Heart right ventricle (tissue), 16 donors: ENCODE measurements around the gene TMEM72. TPM values are rescaled to one million over a fixed set of nuclear protein-coding genes. Genes with fewer than 3 reads are reported as not detected.
A peak's percentile ranks its signal among the peaks of the same experiment; 100 is the strongest.

Experiments used
- ATAC-seq, 8 donors: fragments of 200-7000 bp; cut with Tn5 transposase; one replicate each; pipeline ENCODE4 v1.9.1; 2020; ENCODE audit warnings: mild to moderate bottlenecking in 8 of 8, moderate library complexity in 8 of 8, moderate number of reproducible peaks in 1 of 8
- DNase-seq, 2 donors: peaks; one replicate each; pipeline ENCODE4 v3.0.0-alpha.2; 2020
- H3K27ac ChIP-seq, 10 donors: fragments of 200-600 bp; sonication (generic) in 2 of 10; one replicate each; pipeline versions ENCODE4 v1.5.0 to v1.8.0; 2020 to 2022; ENCODE audit warnings: mild to moderate bottlenecking in 3 of 10
- H3K27me3 ChIP-seq, 7 donors: fragments of 200-600 bp; one replicate each; pipeline ENCODE4 v1.8.0; 2021 to 2022; ENCODE audit warnings: mild to moderate bottlenecking in 2 of 7
- H3K36me3 ChIP-seq, 9 donors: fragments of 200-600 bp; sonication (generic) in 1 of 9; one replicate each; pipeline versions ENCODE4 v1.5.0 to v1.8.0; 2020 to 2022; ENCODE audit warnings: mild to moderate bottlenecking in 2 of 9
- H3K4me1 ChIP-seq, 9 donors: fragments of 200-600 bp; sonication (generic) in 1 of 9; one replicate each; pipeline versions ENCODE4 v1.5.0 to v1.8.0; 2020 to 2022; ENCODE audit warnings: mild to moderate bottlenecking in 4 of 9
- H3K4me3 ChIP-seq, 10 donors: fragments of 200-600 bp; sonication (generic) in 2 of 10; one replicate each; pipeline versions ENCODE4 v1.5.0 to v1.8.0; 2020 to 2022; ENCODE audit warnings: mild to moderate bottlenecking in 7 of 10, moderate library complexity in 2 of 10
- H3K9me3 ChIP-seq, 11 donors: fragments of 200-600 bp in 10 of 11; sonication (generic) in 2 of 11; one replicate each; pipeline versions ENCODE4 v1.5.0 to v1.8.0; 2013 to 2022; ENCODE audit warnings: mild to moderate bottlenecking in 2 of 11, control low read depth in 1 of 11, moderate library complexity in 1 of 11
- CTCF ChIP-seq, 9 donors: fragments of 200-600 bp; sonication (generic) in 2 of 9; IDR thresholded peaks; one replicate each; pipeline versions ENCODE4 v1.5.0 to v1.8.0; 2021 to 2022; ENCODE audit warnings: antibody characterized with exemption in 9 of 9, mild to moderate bottlenecking in 5 of 9, moderate library complexity in 1 of 9
- WGBS, 2 donors: extraction: QIAGEN DNeasy Blood & Tissue Kit; methylation state at CpG; one replicate each; pipeline ENCODE4 v1.1.7; 2013; ENCODE audit warnings: inconsistent platforms in 1 of 2; 5-methylcytosine and 5-hydroxymethylcytosine counted together
- intact Hi-C, 10 donors: fragments of 100-400 bp; cut with DNase I; formaldehyde crosslinking; loops; one replicate each; pipeline versions ENCODE4 v1.11.1 to v1.14.2; 2022
- polyA plus RNA-seq, 2 donors: library from polyadenylated mRNA; stranded (reverse); fragments of 200-250 nt; gene quantifications; one replicate each; pipeline ENCODE4 v1.2.3, GENCODE V29; 2013
- total RNA-seq, 10 donors: library from RNA; stranded (reverse); fragmentation: NEBNext Ultra II Directional in 3 of 10; extraction: Animal tissue kit (Norgen Biotek cat#: 25700) in 3 of 10; gene quantifications; one replicate each; pipeline versions ENCODE4 v1.2.1 to v1.2.4, GENCODE V29; 2021 to 2023
- donor health status: Arrhythmogenic right ventricular cardiomyopathy.
- donor health status: ischemic (EF 13 %, LVEDD 7.1; RV severe dilation, severe dysfunction).
- donor health status: healthy with polysubstance abuse.
- donor health status: DM: no; HTN: yes; CAD: no.
- donor health status: DM: no; HTN: no; CAD: no.
- donor health status: ischemic (EF 25% LVEDD 6.9; RV normal size, moderate dysfunction).
- donor health status: ischemic (EF 25% LVEDD 5.7; RV mildly dilated, moderate dysfunction).
- donor health status: healthy.
- donor health status: DM: yes; HTN: yes; CAD: no.
- donor health status: Ischemic cardiomyopathy.
- donor health status: ischemic (EF 35%, LVEDD 5.7; RV mildly dilated, moderate dysfunction).
- donor health status: nonischemic (EF 11% LVEDD 7.7; RV severe dilation, severe dysfunction).
- donor health status: DM: yes; HTN: yes; CAD: no.
- donor health status: PGD.
- donor health status: ischemic (EF 29% LVEDD 5.4; RV normal size, mild dysfunction).
- donor health status: nonischemic (EF 23%, LVEDD 6.1; RV moderate dilation, normal function).

TMEM72 gene
- total and polyA plus RNA-seq, 12 donors = 0.17 to 0.22 TPM; not detected in 10

GRCh38 chr10:44934416-44935200, 23.5 kb downstream of the TMEM72 start:
- intact Hi-C loops = loop anchor here in 7 of 10 donors (1.0 to 10.0 kb wide), 8 partner anchors 38 to 300 kb away; partner anchors contain the start of genes DEPP1 (in 1 of the 7) and ZNF22 (in 1 of the 7)
- Histone ChIP-seq H3K9me3 (no peaks in the 10 kb centered on the region), H3K27ac (peak overlapping the region in 9 of 10 donors; percentile 41 to 76 (median 63)), H3K36me3 (no peaks in the 10 kb centered on the region), H3K4me1 (peaks cover 9 to 68% (median 43%) of the 10 kb centered on the region in 9 donors), H3K27me3 (no peaks in the 10 kb centered on the region), H3K4me3 (no peak overlapping the region)
- no peak for TF ChIP-seq CTCF (IDR thresholded peaks at IDR 0.05)
- peak in 3 of 8 donors; percentile 7 to 16 (median 16) for ATAC-seq
- DNase-seq = peak; percentile 33 to 49
- 64 to 68% methylated on average over 18 of the region's 18 CpGs for WGBS, 2 donors

- H3K36me3 ChIP-seq = no peaks in the 10 kb centered on the region
- H3K27ac ChIP-seq = peak overlapping the region in 9 of 10 donors; percentile 41 to 76 (median 63)
- intact Hi-C loops = loop anchor here in 2 of 10 donors (5.0 to 10.0 kb wide), 4 partner anchors 37 to 299 kb away; partner anchors contain the start of gene ZNF22 (in 1 of the 2)
- peak; percentile 70 to 86 (median 75) for ATAC-seq
- peak in 1 of 9 donors; percentile 10 for TF ChIP-seq CTCF (IDR thresholded peaks at IDR 0.05)
- WGBS, 2 donors = 49 to 55% methylated on average over 9 of the region's 9 CpGs
- no peak overlapping the region for H3K4me3 ChIP-seq
- DNase-seq = peak; percentile 67 to 70
- H3K4me1 ChIP-seq = peaks cover 9 to 76% (median 43%) of the 10 kb centered on the region in 9 donors
- no peaks in the 10 kb centered on the region for H3K9me3 ChIP-seq
- no peaks in the 10 kb centered on the region for H3K27me3 ChIP-seq
These were observed 24.2 kb downstream of the TMEM72 start for GRCh38 chr10:44935201-44935965.

DNA sequence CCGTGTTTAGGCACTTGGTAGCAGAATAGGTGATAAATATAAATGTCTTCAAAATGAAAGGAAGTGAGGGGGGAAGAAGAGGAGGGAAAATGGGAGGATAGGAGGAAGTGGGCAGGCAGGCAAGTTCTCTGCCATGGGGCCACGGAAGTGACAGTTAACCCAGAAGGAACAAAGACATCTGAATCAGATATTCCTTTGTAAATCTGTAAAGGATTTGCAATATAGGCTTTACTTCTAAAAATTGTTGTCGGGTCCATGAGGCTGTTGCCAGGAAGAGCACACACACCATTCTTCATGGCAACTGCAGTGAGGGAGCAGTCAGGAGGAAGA, 24.8 kb downstream of the TMEM72 start:
- TF ChIP-seq CTCF (IDR thresholded peaks at IDR 0.05) = no peak

More for the DNA sequence above, 24.8 kb downstream of the TMEM72 start:
- ATAC-seq (peak in 1 of 8 donors; percentile 0), DNase-seq (no peak)
- no peaks in the 10 kb centered on the region for H3K36me3 ChIP-seq
- peak overlapping the region in 8 of 10 donors; percentile 22 to 76 (median 62) for H3K27ac ChIP-seq
- H3K4me3 ChIP-seq = no peak overlapping the region
- peaks cover 9 to 76% (median 43%) of the 10 kb centered on the region in 9 donors for H3K4me1 ChIP-seq
- no peaks in the 10 kb centered on the region for H3K9me3 ChIP-seq
- intact Hi-C loops = loop anchor here in 2 of 10 donors (5.0 to 10.0 kb wide), 4 partner anchors 36 to 299 kb away; partner anchors contain the start of gene ZNF22 (in 1 of the 2)
- H3K27me3 ChIP-seq = no peaks in the 10 kb centered on the region
- 30 to 40% methylated on average over 3 of the region's 3 CpGs for WGBS, 2 donors
